Measurements from ENCODE around the gene NUDT14. TPM values are rescaled to one million over a fixed set of nuclear protein-coding genes. Genes with fewer than 3 reads are reported as not detected.
A peak's percentile ranks its signal among the peaks of the same experiment; 100 is the strongest.

NUDT14 gene
- total RNA-seq, 2 donors from 2014 or later: 43.4 to 59.5 TPM

GRCh38 chr14:105141026-105141425 lies 40.1 kb downstream of the NUDT14 start:
- H3K4me3 Mint-ChIP-seq: no peak overlapping the region
- Histone ChIP-seq H3K27me3 (ENCODE audit: control insufficient read depth, insufficient read depth, low read length, poor library complexity, severe bottlenecking) (no peaks in the 10 kb centered on the region), H3K9ac (ENCODE audit: extremely low read depth, low read length, poor library complexity, severe bottlenecking) (no peak overlapping the region), H3K9me3 (ENCODE audit: control insufficient read depth, low read length) (peaks cover 7% of the 10 kb centered on the region), H3K27ac (ENCODE audit: low read depth, low read length) (no peak overlapping the region), H3K4me1 (ENCODE audit: control insufficient read depth, insufficient read depth, low read length) (no peaks in the 10 kb centered on the region), H3K4me3 (ENCODE audit: low read length) (no peak overlapping the region), H3K36me3 (ENCODE audit: control insufficient read depth, insufficient read depth, low read length) (no peaks in the 10 kb centered on the region)
- H3K4me1 Mint-ChIP-seq: no peaks in the 10 kb centered on the region
- H3K27me3 Mint-ChIP-seq (ENCODE audit: insufficient read depth): no peaks in the 10 kb centered on the region
- peaks cover 16% of the 10 kb centered on the region for H3K9me3 Mint-ChIP-seq
- no peak overlapping the region for H3K27ac Mint-ChIP-seq
- TF ChIP-seq CTCF (conservative IDR thresholded peaks at IDR 0.05): no peak
- peaks cover 18% of the 10 kb centered on the region for H3K36me3 Mint-ChIP-seq (ENCODE audit: low read depth)
- peak; percentile 35 for DNase-seq
- WGBS, 2 experiments (ENCODE audit: insufficient coverage in 1 of 2, insufficient read length in 1 of 2): 70 to 79% methylated on average over 5 to 6 of the region's 6 CpGs

DNA sequence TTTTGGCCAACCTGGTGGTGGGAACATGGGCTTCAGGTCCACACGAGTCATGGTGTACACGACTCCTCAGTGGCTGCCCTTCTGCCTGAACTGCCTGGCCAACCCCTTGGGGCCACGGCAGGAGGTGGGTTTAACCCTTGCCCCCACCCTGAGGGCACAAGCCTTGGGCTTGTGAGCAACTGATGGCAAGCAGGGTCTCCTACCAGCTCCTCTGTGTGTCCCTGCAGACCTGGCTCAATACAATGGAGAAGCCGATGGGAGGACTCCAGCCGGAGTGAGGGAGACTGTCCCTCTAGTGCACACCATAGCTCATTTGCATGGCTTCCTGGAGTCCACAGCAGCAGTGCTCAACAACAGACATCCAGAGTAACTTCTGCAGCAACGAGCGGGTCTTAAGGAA lies 40.5 kb downstream of the NUDT14 start:
- Histone ChIP-seq H3K4me3 (ENCODE audit: low read length) (no peak overlapping the region), H3K9me3 (ENCODE audit: control insufficient read depth, low read length) (peaks cover 7% of the 10 kb centered on the region), H3K4me1 (ENCODE audit: control insufficient read depth, insufficient read depth, low read length) (no peaks in the 10 kb centered on the region), H3K27ac (ENCODE audit: low read depth, low read length) (no peak overlapping the region), H3K9ac (ENCODE audit: extremely low read depth, low read length, poor library complexity, severe bottlenecking) (no peak overlapping the region), H3K27me3 (ENCODE audit: control insufficient read depth, insufficient read depth, low read length, poor library complexity, severe bottlenecking) (no peaks in the 10 kb centered on the region), H3K36me3 (ENCODE audit: control insufficient read depth, insufficient read depth, low read length) (no peaks in the 10 kb centered on the region)
- WGBS, 2 experiments (ENCODE audit: insufficient coverage in 1 of 2, insufficient read length in 1 of 2): 90 to 95% methylated on average over 5 to 7 of the region's 7 CpGs
- Mint-ChIP-seq H3K27ac (no peak overlapping the region), H3K4me3 (no peak overlapping the region), H3K27me3 (ENCODE audit: insufficient read depth) (no peaks in the 10 kb centered on the region), H3K9me3 (peaks cover 16% of the 10 kb centered on the region), H3K4me1 (no peaks in the 10 kb centered on the region), H3K36me3 (ENCODE audit: low read depth) (peaks cover 18% of the 10 kb centered on the region)
- peak; percentile 22 for DNase-seq
- TF ChIP-seq CTCF (conservative IDR thresholded peaks at IDR 0.05): no peak

DNA sequence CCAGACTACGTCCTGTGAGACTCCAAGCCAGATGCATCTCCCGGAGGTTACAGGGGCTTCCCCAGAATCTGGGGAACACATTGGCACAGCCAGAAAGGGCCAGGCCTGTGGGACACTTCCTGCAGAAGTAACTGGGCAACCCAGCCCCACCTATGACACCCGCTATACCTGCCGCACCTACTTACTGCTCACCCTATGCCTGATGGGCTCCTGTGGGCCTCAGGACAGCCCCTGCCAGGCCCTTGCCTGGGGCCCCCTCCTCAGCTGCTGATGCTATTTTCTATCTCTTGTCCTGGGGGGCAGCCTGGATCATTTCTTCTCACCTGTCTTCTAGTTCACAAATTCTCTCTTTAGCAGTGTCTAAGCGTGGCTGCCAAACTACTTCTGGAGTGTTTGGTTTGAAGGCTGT lies 41.3 kb downstream of the NUDT14 start:
- Mint-ChIP-seq H3K36me3 (ENCODE audit: low read depth) (peaks cover 18% of the 10 kb centered on the region), H3K4me1 (no peaks in the 10 kb centered on the region), H3K27ac (no peak overlapping the region), H3K9me3 (peaks cover 16% of the 10 kb centered on the region), H3K4me3 (no peak overlapping the region), H3K27me3 (ENCODE audit: insufficient read depth) (no peaks in the 10 kb centered on the region)
- Histone ChIP-seq H3K27ac (ENCODE audit: low read depth, low read length) (no peak overlapping the region), H3K9ac (ENCODE audit: extremely low read depth, low read length, poor library complexity, severe bottlenecking) (no peak overlapping the region), H3K9me3 (ENCODE audit: control insufficient read depth, low read length) (peaks cover 7% of the 10 kb centered on the region), H3K4me1 (ENCODE audit: control insufficient read depth, insufficient read depth, low read length) (no peaks in the 10 kb centered on the region), H3K27me3 (ENCODE audit: control insufficient read depth, insufficient read depth, low read length, poor library complexity, severe bottlenecking) (no peaks in the 10 kb centered on the region), H3K4me3 (ENCODE audit: low read length) (no peak overlapping the region), H3K36me3 (ENCODE audit: control insufficient read depth, insufficient read depth, low read length) (no peaks in the 10 kb centered on the region)
- WGBS, 2 experiments (ENCODE audit: insufficient coverage in 1 of 2, insufficient read length in 1 of 2): 97 to 100% methylated on average over 4 to 5 of the region's 5 CpGs
- TF ChIP-seq CTCF (conservative IDR thresholded peaks at IDR 0.05): no peak
- peak; percentile 11 for DNase-seq
